H9 (cell line): ENCODE data around the gene ATP2A2. TPM values are rescaled to one million over a fixed set of nuclear protein-coding genes. Genes with fewer than 3 reads are reported as not detected.
A peak's percentile ranks its signal among the peaks of the same experiment; 100 is the strongest.

Source experiments
- DNase-seq: peaks from one replicate; pipeline ENCODE4 v3.0.0-alpha.2; 2017
- H2AFZ ChIP-seq: one replicate; pipeline ENCODE4 v1.6.1; 2013; ENCODE audit warnings: mild to moderate bottlenecking, low read length, control low read depth, moderate library complexity
- H2AK5ac ChIP-seq: 2 replicates; pipeline ENCODE4 v1.6.1; 2013; ENCODE audit warnings: low read length, control low read depth, mixed read lengths; ENCODE audit not compliant: insufficient read length
- H2BK120ac ChIP-seq: one replicate; pipeline ENCODE4 v1.6.1; 2013; ENCODE audit warnings: low read depth, mild to moderate bottlenecking, low read length, control low read depth, inconsistent platforms; ENCODE audit not compliant: poor library complexity, severe bottlenecking
- H2BK12ac ChIP-seq: 2 replicates; pipeline ENCODE4 v1.6.1; 2013; ENCODE audit warnings: low read length, control low read depth, mixed read lengths, low read depth; ENCODE audit not compliant: insufficient read length
- H2BK15ac ChIP-seq: 2 replicates; pipeline ENCODE4 v1.6.1; 2013; ENCODE audit warnings: low read depth, low read length, control low read depth
- H2BK20ac ChIP-seq: one replicate; pipeline ENCODE4 v1.6.1; 2013; ENCODE audit warnings: low read depth, mild to moderate bottlenecking, low read length, control low read depth, inconsistent platforms; ENCODE audit not compliant: poor library complexity, severe bottlenecking
- H2BK5ac ChIP-seq: 2 replicates; pipeline ENCODE4 v1.6.1; 2013; ENCODE audit warnings: low read length, control low read depth, mixed read lengths; ENCODE audit not compliant: insufficient read length
- H3K14ac ChIP-seq: 2 replicates; pipeline ENCODE4 v1.6.1; 2013; ENCODE audit warnings: low read length, control low read depth; ENCODE audit not compliant: insufficient read depth
- H3K18ac ChIP-seq: 2 replicates; pipeline ENCODE4 v1.6.1; 2013; ENCODE audit warnings: low read depth, mild to moderate bottlenecking, mixed read lengths, low read length, control low read depth; ENCODE audit not compliant: insufficient read length
- H3K23ac ChIP-seq: 2 replicates; pipeline ENCODE4 v1.6.1; 2013; ENCODE audit warnings: low read length, control low read depth, mixed read lengths, low read depth; ENCODE audit not compliant: insufficient read length
- H3K23me2 ChIP-seq: 2 replicates; pipeline ENCODE4 v1.6.1; 2013; ENCODE audit warnings: low read depth, mild to moderate bottlenecking, mixed read lengths, low read length, control low read depth; ENCODE audit not compliant: insufficient read length, poor library complexity, severe bottlenecking
- H3K27ac ChIP-seq: 2 replicates; pipeline ENCODE4 v1.5.1; 2013; ENCODE audit warnings: low read length, control low read depth, mixed read lengths, low read depth; ENCODE audit not compliant: insufficient read length
- H3K27me3 ChIP-seq: 2 replicates; pipeline ENCODE4 v1.6.1; 2013; ENCODE audit warnings: low read length, control low read depth, inconsistent platforms; ENCODE audit not compliant: insufficient read depth
- H3K4ac ChIP-seq: 2 replicates; pipeline ENCODE4 v1.6.1; 2013; ENCODE audit warnings: low read depth, mild to moderate bottlenecking, control low read depth, inconsistent platforms, low read length, moderate library complexity
- H3K4me1 ChIP-seq: 2 replicates; pipeline ENCODE4 v1.6.1; 2013; ENCODE audit warnings: low read length, control low read depth, inconsistent platforms; ENCODE audit not compliant: insufficient read depth
- H3K4me2 ChIP-seq: 2 replicates; pipeline ENCODE4 v1.6.1; 2013; ENCODE audit warnings: low read length, control low read depth, mixed read lengths; ENCODE audit not compliant: insufficient read length, insufficient read depth
- H3K56ac ChIP-seq: 2 replicates; pipeline ENCODE4 v1.6.1; 2013; ENCODE audit warnings: low read depth, mild to moderate bottlenecking, mixed read lengths, low read length, control low read depth; ENCODE audit not compliant: insufficient read length
- H3K79me1 ChIP-seq: 2 replicates; pipeline ENCODE4 v1.6.1; 2013; ENCODE audit warnings: low read depth, mild to moderate bottlenecking, moderate library complexity, low read length, control low read depth, inconsistent platforms; ENCODE audit not compliant: insufficient read depth, poor library complexity, severe bottlenecking
- H3K79me2 ChIP-seq: 2 replicates; pipeline ENCODE4 v1.6.1; 2013; ENCODE audit warnings: low read length, control low read depth, inconsistent platforms; ENCODE audit not compliant: insufficient read depth
- H3K9ac ChIP-seq: 2 replicates; pipeline ENCODE4 v1.6.1; 2013; ENCODE audit warnings: low read length, control low read depth, mixed read lengths; ENCODE audit not compliant: insufficient read length; ENCODE audit errors: extremely low read depth
- H3K9me3 ChIP-seq: one replicate; pipeline ENCODE4 v1.6.1; 2013; ENCODE audit warnings: low read depth, low read length, inconsistent platforms; ENCODE audit not compliant: control insufficient read depth
- H3T11ph ChIP-seq: one replicate; pipeline ENCODE4 v1.6.1; 2013; ENCODE audit warnings: mild to moderate bottlenecking, low read length, control low read depth, inconsistent platforms
- H4K20me1 ChIP-seq: one replicate; pipeline ENCODE4 v1.6.1; 2013; ENCODE audit not compliant: control insufficient read depth, insufficient read length, insufficient read depth
- H4K5ac ChIP-seq: 2 replicates; pipeline ENCODE4 v1.6.1; 2013; ENCODE audit warnings: low read depth, mild to moderate bottlenecking, mixed read lengths, low read length, control low read depth; ENCODE audit not compliant: insufficient read length
- H4K8ac ChIP-seq: replicated peaks from 2 replicates; pipeline ENCODE4 v1.6.1; 2013; ENCODE audit warnings: low read length, control low read depth, mixed read lengths, low read depth; ENCODE audit not compliant: insufficient read length
- H4K91ac ChIP-seq: 2 replicates; pipeline ENCODE4 v1.6.1; 2013; ENCODE audit warnings: low read depth, mild to moderate bottlenecking, moderate library complexity, mixed read lengths, low read length, control low read depth; ENCODE audit not compliant: insufficient read length
- H3K27ac Mint-ChIP-seq, 3 experiments: 2 replicates in 2 of 3; 3 replicates in 1 of 3; pipeline ENCODE4 v1.8.0; 2020 to 2021; ENCODE audit warnings: mixed read lengths in 3 of 3, mild to moderate bottlenecking in 1 of 3, moderate library complexity in 1 of 3
- H3K27me3 Mint-ChIP-seq: 2 replicates; pipeline ENCODE4 v1.8.0; 2021; ENCODE audit warnings: low read depth, mild to moderate bottlenecking, moderate library complexity, mixed read lengths
- H3K36me3 Mint-ChIP-seq, 3 experiments: 2 replicates in 2 of 3; 3 replicates in 1 of 3; pipeline ENCODE4 v1.8.0; 2020 to 2021; ENCODE audit warnings: low read depth in 3 of 3, mixed read lengths in 3 of 3; ENCODE audit not compliant: insufficient read depth in 1 of 3
- H3K4me1 Mint-ChIP-seq, 2 experiments: 2 replicates each; pipeline ENCODE4 v1.8.0; 2020; ENCODE audit warnings: mixed read lengths in 2 of 2
- H3K4me3 Mint-ChIP-seq, 2 experiments: 2 replicates in 1 of 2; 3 replicates in 1 of 2; pipeline ENCODE4 v1.8.0; 2020 to 2021; ENCODE audit warnings: mild to moderate bottlenecking in 2 of 2, mixed read lengths in 2 of 2, moderate library complexity in 1 of 2
- H3K9me3 Mint-ChIP-seq, 2 experiments: 2 replicates in 1 of 2; 3 replicates in 1 of 2; pipeline ENCODE4 v1.8.0; 2020; ENCODE audit warnings: mild to moderate bottlenecking in 2 of 2, mixed read lengths in 2 of 2, moderate library complexity in 1 of 2
- WGBS: extraction: QIAGEN DNeasy Blood & Tissue Kit; methylation state at CpG from one replicate; pipeline ENCODE4 v1.1.7; 2013; ENCODE audit warnings: missing lambda C conversion rate, low lambda C conversion rate, mixed read lengths; ENCODE audit not compliant: insufficient read length; ENCODE audit errors: extremely low coverage; 5-methylcytosine and 5-hydroxymethylcytosine counted together
- total RNA-seq: library from RNA; stranded (reverse); gene quantifications from 2 replicates; pipeline ENCODE4 v1.2.1, GENCODE V29; 2021
- TF ChIP-seq, protein P1 (sequence below): fragments of 200-600 bp; sonication (generic); conservative IDR thresholded peaks from 3 replicates; pipeline ENCODE4 v1.8.0; 2021; ENCODE audit warnings: antibody characterized with exemption, mild to moderate bottlenecking

The ATP2A2 gene
- total RNA-seq, 1 experiment from 2014 or later = 257 TPM

DNA sequence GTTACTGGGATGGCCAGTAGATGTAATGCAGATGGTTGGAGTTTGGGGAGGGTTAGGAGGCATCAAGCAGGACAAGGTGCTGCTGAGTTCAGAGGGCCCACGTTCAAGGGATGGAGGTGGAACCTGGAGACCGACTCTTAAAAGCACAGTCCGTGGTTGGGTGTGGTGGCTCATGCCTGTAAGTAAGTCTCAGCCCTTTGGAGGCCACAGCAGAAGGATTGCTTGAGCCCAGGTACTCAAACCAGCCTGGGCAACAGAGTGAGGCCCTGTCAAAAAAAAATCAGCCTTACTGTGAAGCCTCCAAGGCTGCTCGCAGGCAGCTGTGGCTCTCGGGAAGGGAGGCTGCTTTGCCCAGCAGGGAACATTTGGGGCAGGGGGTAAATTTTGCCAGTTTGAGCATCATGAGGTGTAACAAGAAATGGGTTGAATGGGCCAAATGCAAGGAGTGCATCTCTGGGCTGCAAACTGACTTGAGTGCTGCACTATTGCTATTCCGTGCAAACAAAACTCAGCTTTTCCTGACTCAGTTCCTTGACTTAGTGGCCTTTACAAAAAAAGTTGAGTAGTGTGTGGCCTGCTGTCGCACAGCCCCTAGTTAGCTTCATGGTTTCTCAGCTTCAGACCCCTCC, 67.5 kb downstream of the ATP2A2 start:
- peaks cover 43 to 74% (median 69%) of the 10 kb centered on the region in 3 experiments for H3K36me3 Mint-ChIP-seq
- H2BK15ac ChIP-seq = no peak overlapping the region
- no peak overlapping the region for H3K27ac ChIP-seq
- no peak for DNase-seq
- TF ChIP-seq, protein P1, sequence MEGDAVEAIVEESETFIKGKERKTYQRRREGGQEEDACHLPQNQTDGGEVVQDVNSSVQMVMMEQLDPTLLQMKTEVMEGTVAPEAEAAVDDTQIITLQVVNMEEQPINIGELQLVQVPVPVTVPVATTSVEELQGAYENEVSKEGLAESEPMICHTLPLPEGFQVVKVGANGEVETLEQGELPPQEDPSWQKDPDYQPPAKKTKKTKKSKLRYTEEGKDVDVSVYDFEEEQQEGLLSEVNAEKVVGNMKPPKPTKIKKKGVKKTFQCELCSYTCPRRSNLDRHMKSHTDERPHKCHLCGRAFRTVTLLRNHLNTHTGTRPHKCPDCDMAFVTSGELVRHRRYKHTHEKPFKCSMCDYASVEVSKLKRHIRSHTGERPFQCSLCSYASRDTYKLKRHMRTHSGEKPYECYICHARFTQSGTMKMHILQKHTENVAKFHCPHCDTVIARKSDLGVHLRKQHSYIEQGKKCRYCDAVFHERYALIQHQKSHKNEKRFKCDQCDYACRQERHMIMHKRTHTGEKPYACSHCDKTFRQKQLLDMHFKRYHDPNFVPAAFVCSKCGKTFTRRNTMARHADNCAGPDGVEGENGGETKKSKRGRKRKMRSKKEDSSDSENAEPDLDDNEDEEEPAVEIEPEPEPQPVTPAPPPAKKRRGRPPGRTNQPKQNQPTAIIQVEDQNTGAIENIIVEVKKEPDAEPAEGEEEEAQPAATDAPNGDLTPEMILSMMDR = no peak
- no peak overlapping the region for H3T11ph ChIP-seq
- no peak overlapping the region for H3K4ac ChIP-seq
- H3K79me2 ChIP-seq = no peaks in the 10 kb centered on the region
- H3K4me2 ChIP-seq = no peak overlapping the region
- no peak overlapping the region for H3K18ac ChIP-seq
- peak overlapping the region in 1 of 3 experiments; percentile 64; a peak in 1 of 7 replicates for H3K27ac Mint-ChIP-seq
- H3K79me1 ChIP-seq = no peaks in the 10 kb centered on the region
- no peak overlapping the region for H3K56ac ChIP-seq
- no peak overlapping the region for H2BK12ac ChIP-seq
- no peak overlapping the region for H2AFZ ChIP-seq
- H3K9me3 Mint-ChIP-seq = no peaks in the 10 kb centered on the region
- H2BK120ac ChIP-seq = no peak overlapping the region
- no peak overlapping the region for H3K14ac ChIP-seq
- no peak overlapping the region for H3K4me3 Mint-ChIP-seq
- no peak overlapping the region for H4K5ac ChIP-seq
- no peaks in the 10 kb centered on the region for H3K27me3 ChIP-seq
- H4K91ac ChIP-seq = no peak overlapping the region
- peaks cover 3% of the 10 kb centered on the region for H3K23me2 ChIP-seq
- no peak overlapping the region for H2AK5ac ChIP-seq
- no peaks in the 10 kb centered on the region for H4K20me1 ChIP-seq
- no peak overlapping the region for H3K23ac ChIP-seq
- H3K4me1 ChIP-seq = no peaks in the 10 kb centered on the region
- H3K4me1 Mint-ChIP-seq = no peaks in the 10 kb centered on the region
- H4K8ac ChIP-seq = no peak overlapping the region
- no peak overlapping the region for H2BK20ac ChIP-seq
- no peaks in the 10 kb centered on the region for H3K9me3 ChIP-seq
- no peak overlapping the region for H3K9ac ChIP-seq
- no CpG with 5 or more reads among the region's 7 CpGs for WGBS
- no peaks in the 10 kb centered on the region for H3K27me3 Mint-ChIP-seq
- H2BK5ac ChIP-seq = no peak overlapping the region
